ENCODE data around the gene PARD3B.

Gene PARD3B

DNA sequence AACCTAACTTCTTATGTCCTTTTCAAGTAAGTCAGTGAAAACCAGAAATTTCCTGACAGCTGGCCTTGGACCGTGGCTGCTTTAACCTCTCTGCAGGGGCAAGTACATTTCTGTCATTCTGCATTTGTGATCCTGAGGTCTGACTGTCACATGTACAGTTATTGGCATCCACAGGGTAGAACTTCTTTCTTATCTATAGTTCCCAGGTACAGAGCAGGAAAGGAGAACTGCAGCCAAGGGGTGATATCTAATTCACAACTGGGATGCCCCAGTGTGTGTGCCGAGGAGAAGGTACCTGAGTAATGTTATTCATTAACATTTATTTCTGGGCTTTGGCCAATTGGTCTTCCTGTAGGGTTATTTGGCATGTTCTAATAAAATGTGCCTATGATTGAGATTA, 468.9 kb downstream of the PARD3B start:
- no peaks in the 10 kb centered on the region for H3K4me1 ChIP-seq (ENCODE audit: insufficient read depth, poor library complexity, severe bottlenecking)
- TF ChIP-seq, protein P1, sequence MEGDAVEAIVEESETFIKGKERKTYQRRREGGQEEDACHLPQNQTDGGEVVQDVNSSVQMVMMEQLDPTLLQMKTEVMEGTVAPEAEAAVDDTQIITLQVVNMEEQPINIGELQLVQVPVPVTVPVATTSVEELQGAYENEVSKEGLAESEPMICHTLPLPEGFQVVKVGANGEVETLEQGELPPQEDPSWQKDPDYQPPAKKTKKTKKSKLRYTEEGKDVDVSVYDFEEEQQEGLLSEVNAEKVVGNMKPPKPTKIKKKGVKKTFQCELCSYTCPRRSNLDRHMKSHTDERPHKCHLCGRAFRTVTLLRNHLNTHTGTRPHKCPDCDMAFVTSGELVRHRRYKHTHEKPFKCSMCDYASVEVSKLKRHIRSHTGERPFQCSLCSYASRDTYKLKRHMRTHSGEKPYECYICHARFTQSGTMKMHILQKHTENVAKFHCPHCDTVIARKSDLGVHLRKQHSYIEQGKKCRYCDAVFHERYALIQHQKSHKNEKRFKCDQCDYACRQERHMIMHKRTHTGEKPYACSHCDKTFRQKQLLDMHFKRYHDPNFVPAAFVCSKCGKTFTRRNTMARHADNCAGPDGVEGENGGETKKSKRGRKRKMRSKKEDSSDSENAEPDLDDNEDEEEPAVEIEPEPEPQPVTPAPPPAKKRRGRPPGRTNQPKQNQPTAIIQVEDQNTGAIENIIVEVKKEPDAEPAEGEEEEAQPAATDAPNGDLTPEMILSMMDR (IDR thresholded peaks at IDR 0.05; ENCODE audit: poor library complexity, severe bottlenecking), result no peak
- ATAC-seq (ENCODE audit: low read depth) (no peak), DNase-seq (ENCODE audit: low spot score) (no peak)
- no peaks in the 10 kb centered on the region for H3K36me3 ChIP-seq (ENCODE audit: low read depth)
- H3K4me3 ChIP-seq (ENCODE audit: severe bottlenecking), result no peak overlapping the region
- no peaks in the 10 kb centered on the region for H3K9me3 ChIP-seq (ENCODE audit: severe bottlenecking)
- H3K27ac ChIP-seq (ENCODE audit: poor library complexity, severe bottlenecking), result no peak overlapping the region
- H3K27me3 ChIP-seq (ENCODE audit: insufficient read depth, poor library complexity, severe bottlenecking), result no peaks in the 10 kb centered on the region

DNA sequence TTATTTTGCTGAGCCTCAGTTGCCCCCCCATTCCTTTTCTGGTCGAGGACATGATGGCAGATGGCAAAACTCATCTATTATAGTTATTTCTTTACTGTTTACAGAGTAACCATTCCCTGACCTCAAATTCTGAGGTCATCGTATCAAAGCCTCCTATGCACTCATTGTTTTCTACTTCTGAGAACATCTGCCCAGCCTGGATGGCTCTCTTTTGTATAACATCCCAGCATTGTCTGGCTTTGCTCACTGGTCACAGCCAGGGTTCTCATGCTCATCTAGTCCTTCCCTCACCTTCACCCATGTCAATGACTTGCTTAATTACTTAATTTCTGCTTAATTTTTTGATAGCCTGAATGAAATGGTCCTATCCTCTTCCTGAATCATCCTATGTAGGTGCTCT, 472.1 kb downstream of the PARD3B start:
- Histone ChIP-seq H3K4me3 (ENCODE audit: severe bottlenecking) (no peak overlapping the region), H3K36me3 (ENCODE audit: low read depth) (no peaks in the 10 kb centered on the region), H3K9me3 (ENCODE audit: severe bottlenecking) (no peaks in the 10 kb centered on the region), H3K4me1 (ENCODE audit: insufficient read depth, poor library complexity, severe bottlenecking) (no peaks in the 10 kb centered on the region), H3K27me3 (ENCODE audit: insufficient read depth, poor library complexity, severe bottlenecking) (no peaks in the 10 kb centered on the region), H3K27ac (ENCODE audit: poor library complexity, severe bottlenecking) (no peak overlapping the region)
- ATAC-seq (ENCODE audit: low read depth) (no peak), DNase-seq (ENCODE audit: low spot score) (no peak)
- TF ChIP-seq, protein P1 (IDR thresholded peaks at IDR 0.05; ENCODE audit: poor library complexity, severe bottlenecking), result no peak

DNA sequence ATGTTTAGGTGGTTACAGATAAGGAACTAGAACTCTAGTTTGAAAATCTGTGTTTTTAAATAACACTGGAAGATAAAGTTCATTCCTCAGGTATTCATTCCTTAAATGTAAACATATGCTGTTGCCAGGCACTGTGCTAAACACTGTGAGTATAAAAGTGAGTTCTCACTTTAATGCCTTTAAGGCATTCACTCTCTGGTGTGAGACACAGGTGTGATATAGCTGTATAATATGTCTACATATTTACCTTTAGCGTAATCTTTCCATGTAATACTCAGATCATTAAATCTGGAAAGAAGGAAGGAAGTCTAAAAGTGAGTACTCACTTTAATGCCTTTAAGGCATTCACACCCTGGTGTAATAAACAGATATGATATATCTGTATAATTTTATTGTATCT, 472.6 kb downstream of the PARD3B start:
- ATAC-seq (ENCODE audit: low read depth) (no peak), DNase-seq (ENCODE audit: low spot score) (no peak)
- TF ChIP-seq, protein P1 (IDR thresholded peaks at IDR 0.05; ENCODE audit: poor library complexity, severe bottlenecking), result no peak
- Histone ChIP-seq H3K9me3 (ENCODE audit: severe bottlenecking) (no peaks in the 10 kb centered on the region), H3K27ac (ENCODE audit: poor library complexity, severe bottlenecking) (no peak overlapping the region), H3K4me3 (ENCODE audit: severe bottlenecking) (no peak overlapping the region), H3K4me1 (ENCODE audit: insufficient read depth, poor library complexity, severe bottlenecking) (no peaks in the 10 kb centered on the region), H3K36me3 (ENCODE audit: low read depth) (no peaks in the 10 kb centered on the region), H3K27me3 (ENCODE audit: insufficient read depth, poor library complexity, severe bottlenecking) (no peaks in the 10 kb centered on the region)

DNA sequence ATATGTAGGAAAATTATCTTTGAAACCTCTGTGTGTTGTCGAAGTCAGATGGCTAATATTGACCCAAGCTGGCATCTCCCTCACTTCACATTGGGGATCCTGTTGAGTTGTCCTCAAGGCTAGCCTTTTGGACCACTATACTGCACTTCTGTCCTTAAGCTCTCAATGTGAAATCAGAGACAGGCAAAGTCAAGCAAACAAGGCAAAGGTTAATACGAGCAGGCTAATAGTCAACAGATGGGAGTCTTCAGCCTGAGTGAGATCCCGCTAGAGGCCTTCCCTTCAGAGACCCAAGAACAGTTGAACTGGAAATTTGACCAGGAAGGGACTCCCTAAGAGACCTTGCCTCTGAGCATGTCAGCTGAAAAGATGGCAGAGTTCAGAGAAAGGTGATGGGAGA, 475.4 kb downstream of the PARD3B start:
- peaks cover 4% of the 10 kb centered on the region for H3K4me1 ChIP-seq (ENCODE audit: insufficient read depth, poor library complexity, severe bottlenecking)
- H3K4me3 ChIP-seq (ENCODE audit: severe bottlenecking), result no peak overlapping the region
- TF ChIP-seq, protein P1 (IDR thresholded peaks at IDR 0.05; ENCODE audit: poor library complexity, severe bottlenecking), result no peak
- H3K27me3 ChIP-seq (ENCODE audit: insufficient read depth, poor library complexity, severe bottlenecking), result no peaks in the 10 kb centered on the region
- DNase-seq (ENCODE audit: low spot score) (no peak), ATAC-seq (ENCODE audit: low read depth) (no peak)
- H3K36me3 ChIP-seq (ENCODE audit: low read depth), result no peaks in the 10 kb centered on the region
- H3K27ac ChIP-seq (ENCODE audit: poor library complexity, severe bottlenecking), result no peak overlapping the region
- no peaks in the 10 kb centered on the region for H3K9me3 ChIP-seq (ENCODE audit: severe bottlenecking)

DNA sequence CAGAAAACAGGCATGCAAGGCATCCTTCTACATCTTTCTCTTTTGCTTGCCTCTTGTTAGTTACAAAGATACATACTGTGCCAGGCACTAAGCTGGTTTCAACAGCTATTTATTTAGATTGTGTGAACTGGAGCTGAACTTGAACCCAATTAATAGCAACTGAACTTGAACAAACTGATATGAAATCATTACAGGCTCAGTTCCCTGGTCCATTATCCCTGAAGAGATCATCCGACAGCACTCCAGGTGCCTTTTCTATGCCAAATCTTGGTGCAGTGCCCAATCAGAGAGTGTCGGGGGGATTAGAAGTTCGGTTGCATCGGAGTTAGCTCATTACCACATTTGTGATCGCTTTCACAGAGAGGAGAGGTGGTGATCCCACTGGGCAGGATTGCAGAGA, 477.6 kb downstream of the PARD3B start:
- no peak overlapping the region for H3K27ac ChIP-seq (ENCODE audit: poor library complexity, severe bottlenecking)
- H3K36me3 ChIP-seq (ENCODE audit: low read depth), result no peaks in the 10 kb centered on the region
- TF ChIP-seq, protein P1 (IDR thresholded peaks at IDR 0.05; ENCODE audit: poor library complexity, severe bottlenecking), result no peak
- no peaks in the 10 kb centered on the region for H3K27me3 ChIP-seq (ENCODE audit: insufficient read depth, poor library complexity, severe bottlenecking)
- no peak for DNase-seq (ENCODE audit: low spot score)
- no peak overlapping the region for H3K4me3 ChIP-seq (ENCODE audit: severe bottlenecking)
- peaks cover 4% of the 10 kb centered on the region for H3K4me1 ChIP-seq (ENCODE audit: insufficient read depth, poor library complexity, severe bottlenecking)
- no peaks in the 10 kb centered on the region for H3K9me3 ChIP-seq (ENCODE audit: severe bottlenecking)
- ATAC-seq (ENCODE audit: low read depth), result no peak
